ENCODE results near the gene SLC7A7.

Gene SLC7A7

GRCh38 chr14:22774011-22774706 is 41.1 kb downstream of the SLC7A7 start:
- no peaks in the 10 kb centered on the region for H3K9me3 ChIP-seq
- H3K4me1 ChIP-seq (ENCODE audit: control insufficient read depth in 1 of 2, insufficient read depth in 1 of 2, low read depth in 1 of 2, low read length in 1 of 2) = no peaks in the 10 kb centered on the region
- TF ChIP-seq, protein P1, sequence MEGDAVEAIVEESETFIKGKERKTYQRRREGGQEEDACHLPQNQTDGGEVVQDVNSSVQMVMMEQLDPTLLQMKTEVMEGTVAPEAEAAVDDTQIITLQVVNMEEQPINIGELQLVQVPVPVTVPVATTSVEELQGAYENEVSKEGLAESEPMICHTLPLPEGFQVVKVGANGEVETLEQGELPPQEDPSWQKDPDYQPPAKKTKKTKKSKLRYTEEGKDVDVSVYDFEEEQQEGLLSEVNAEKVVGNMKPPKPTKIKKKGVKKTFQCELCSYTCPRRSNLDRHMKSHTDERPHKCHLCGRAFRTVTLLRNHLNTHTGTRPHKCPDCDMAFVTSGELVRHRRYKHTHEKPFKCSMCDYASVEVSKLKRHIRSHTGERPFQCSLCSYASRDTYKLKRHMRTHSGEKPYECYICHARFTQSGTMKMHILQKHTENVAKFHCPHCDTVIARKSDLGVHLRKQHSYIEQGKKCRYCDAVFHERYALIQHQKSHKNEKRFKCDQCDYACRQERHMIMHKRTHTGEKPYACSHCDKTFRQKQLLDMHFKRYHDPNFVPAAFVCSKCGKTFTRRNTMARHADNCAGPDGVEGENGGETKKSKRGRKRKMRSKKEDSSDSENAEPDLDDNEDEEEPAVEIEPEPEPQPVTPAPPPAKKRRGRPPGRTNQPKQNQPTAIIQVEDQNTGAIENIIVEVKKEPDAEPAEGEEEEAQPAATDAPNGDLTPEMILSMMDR (IDR thresholded peaks at IDR 0.05) = no peak
- H3K4me3 ChIP-seq (ENCODE audit: low read depth in 1 of 2, low read length in 1 of 2) = no peak overlapping the region
- H3K27me3 ChIP-seq = no peaks in the 10 kb centered on the region
- peaks cover 67% of the 10 kb centered on the region for H3K36me3 ChIP-seq
- H3K27ac ChIP-seq = peak overlapping the region; percentile 9

GRCh38 chr14:22773162-22774010 is 41.8 kb downstream of the SLC7A7 start:
- TF ChIP-seq, protein P1 (IDR thresholded peaks at IDR 0.05) = no peak
- Histone ChIP-seq H3K4me1 (ENCODE audit: control insufficient read depth in 1 of 2, insufficient read depth in 1 of 2, low read depth in 1 of 2, low read length in 1 of 2) (peaks cover 1 to 3% of the 10 kb centered on the region in 2 experiments), H3K27me3 (no peaks in the 10 kb centered on the region), H3K9me3 (no peaks in the 10 kb centered on the region), H3K27ac (peak overlapping the region; percentile 41), H3K36me3 (peaks cover 67% of the 10 kb centered on the region), H3K4me3 (ENCODE audit: low read depth in 1 of 2, low read length in 1 of 2) (no peak overlapping the region)

GRCh38 chr14:22772725-22773124 is 42.5 kb downstream of the SLC7A7 start:
- Histone ChIP-seq H3K4me1 (ENCODE audit: control insufficient read depth in 1 of 2, insufficient read depth in 1 of 2, low read depth in 1 of 2, low read length in 1 of 2) (peaks cover 8 to 10% of the 10 kb centered on the region in 2 experiments), H3K4me3 (ENCODE audit: low read depth in 1 of 2, low read length in 1 of 2) (no peak overlapping the region), H3K36me3 (peaks cover 67% of the 10 kb centered on the region), H3K27ac (peak overlapping the region; percentile 41), H3K27me3 (no peaks in the 10 kb centered on the region), H3K9me3 (no peaks in the 10 kb centered on the region)
- TF ChIP-seq, protein P1 (IDR thresholded peaks at IDR 0.05) = no peak

- Histone ChIP-seq H3K36me3 (peaks cover 63% of the 10 kb centered on the region), H3K9me3 (no peaks in the 10 kb centered on the region)
Observed at GRCh38 chr14:22770481-22771187, 44.6 kb downstream of the SLC7A7 start.

DNA sequence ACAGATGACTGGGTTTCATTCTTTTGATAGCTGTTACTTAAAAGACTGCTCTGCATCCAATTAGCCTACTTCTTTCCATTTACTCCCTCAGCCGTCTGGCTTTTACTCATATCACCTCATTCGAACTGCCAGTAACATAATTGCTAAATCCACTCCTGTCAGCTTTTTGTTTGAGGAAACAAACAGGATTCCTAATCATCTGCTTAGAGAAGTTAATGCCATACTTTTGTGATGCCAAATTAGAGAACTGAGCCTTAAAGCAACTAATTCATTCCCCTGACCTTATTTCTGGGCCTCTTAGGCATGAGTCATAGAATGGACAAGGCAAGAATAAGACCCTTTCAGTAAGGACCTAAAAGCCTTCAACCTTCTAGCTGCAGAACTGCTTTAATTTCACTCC is 45.9 kb downstream of the SLC7A7 start:
- TF ChIP-seq, protein P1 (IDR thresholded peaks at IDR 0.05) = no peak

More at GRCh38 chr14:22770481-22771187, 44.6 kb downstream of the SLC7A7 start:
- H3K27me3 ChIP-seq = no peaks in the 10 kb centered on the region
- TF ChIP-seq, protein P1 (IDR thresholded peaks at IDR 0.05) = no peak
- H3K4me3 ChIP-seq (ENCODE audit: low read depth in 1 of 2, low read length in 1 of 2) = no peak overlapping the region
- H3K27ac ChIP-seq = no peak overlapping the region
- peaks cover 24 to 26% of the 10 kb centered on the region in 2 experiments for H3K4me1 ChIP-seq (ENCODE audit: control insufficient read depth in 1 of 2, insufficient read depth in 1 of 2, low read depth in 1 of 2, low read length in 1 of 2)

More for the DNA sequence above, 45.9 kb downstream of the SLC7A7 start:
- no peak overlapping the region for H3K27ac ChIP-seq
- H3K4me1 ChIP-seq (ENCODE audit: control insufficient read depth in 1 of 2, insufficient read depth in 1 of 2, low read depth in 1 of 2, low read length in 1 of 2) = peaks cover 24 to 26% of the 10 kb centered on the region in 2 experiments
- no peaks in the 10 kb centered on the region for H3K9me3 ChIP-seq
- H3K4me3 ChIP-seq (ENCODE audit: low read depth in 1 of 2, low read length in 1 of 2) = no peak overlapping the region
- H3K36me3 ChIP-seq = peaks cover 50% of the 10 kb centered on the region
- H3K27me3 ChIP-seq = no peaks in the 10 kb centered on the region
